NB4 (cell line): ENCODE data around the gene HELB.

Source experiments
- POLR2A ChIP-seq: IDR thresholded peaks from 2 replicates; pipeline ENCODE4 v1.6.1; 2011; ENCODE audit warnings: mild to moderate bottlenecking; ENCODE audit not compliant: insufficient read length; ENCODE audit errors: extremely low read depth
- TF ChIP-seq, protein P1 (sequence below): IDR thresholded peaks from one replicate; pipeline ENCODE4 v1.5.1; 2012; ENCODE audit warnings: low read depth, low read length
- TF ChIP-seq, protein P2 (sequence below): IDR thresholded peaks from 2 replicates; pipeline ENCODE4 v1.6.1; 2011; ENCODE audit warnings: low read depth, low read length

DNA sequence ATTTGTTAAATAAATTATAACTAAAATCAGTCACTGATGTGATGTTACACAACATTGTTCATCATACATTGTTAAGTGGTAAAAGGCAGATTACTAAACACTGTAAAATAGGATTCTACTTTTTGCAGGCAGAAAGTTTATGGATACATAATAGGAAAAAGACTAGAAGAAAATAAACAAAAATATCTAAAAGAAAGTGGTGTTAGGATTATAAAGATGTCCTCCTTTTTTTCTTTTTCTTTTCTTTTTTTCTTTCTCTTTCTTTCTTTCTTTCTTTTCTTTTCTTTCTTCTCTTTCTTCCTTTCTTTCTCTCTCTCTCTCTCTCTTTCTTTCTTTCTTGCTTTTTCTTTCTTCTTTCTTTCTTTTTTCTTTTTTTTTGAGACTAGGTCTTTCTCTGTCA lies 39.6 kb upstream of the HELB start:
- TF ChIP-seq, protein P1, sequence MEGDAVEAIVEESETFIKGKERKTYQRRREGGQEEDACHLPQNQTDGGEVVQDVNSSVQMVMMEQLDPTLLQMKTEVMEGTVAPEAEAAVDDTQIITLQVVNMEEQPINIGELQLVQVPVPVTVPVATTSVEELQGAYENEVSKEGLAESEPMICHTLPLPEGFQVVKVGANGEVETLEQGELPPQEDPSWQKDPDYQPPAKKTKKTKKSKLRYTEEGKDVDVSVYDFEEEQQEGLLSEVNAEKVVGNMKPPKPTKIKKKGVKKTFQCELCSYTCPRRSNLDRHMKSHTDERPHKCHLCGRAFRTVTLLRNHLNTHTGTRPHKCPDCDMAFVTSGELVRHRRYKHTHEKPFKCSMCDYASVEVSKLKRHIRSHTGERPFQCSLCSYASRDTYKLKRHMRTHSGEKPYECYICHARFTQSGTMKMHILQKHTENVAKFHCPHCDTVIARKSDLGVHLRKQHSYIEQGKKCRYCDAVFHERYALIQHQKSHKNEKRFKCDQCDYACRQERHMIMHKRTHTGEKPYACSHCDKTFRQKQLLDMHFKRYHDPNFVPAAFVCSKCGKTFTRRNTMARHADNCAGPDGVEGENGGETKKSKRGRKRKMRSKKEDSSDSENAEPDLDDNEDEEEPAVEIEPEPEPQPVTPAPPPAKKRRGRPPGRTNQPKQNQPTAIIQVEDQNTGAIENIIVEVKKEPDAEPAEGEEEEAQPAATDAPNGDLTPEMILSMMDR = no peak
- TF ChIP-seq POLR2A = no peak
- TF ChIP-seq, protein P2, sequence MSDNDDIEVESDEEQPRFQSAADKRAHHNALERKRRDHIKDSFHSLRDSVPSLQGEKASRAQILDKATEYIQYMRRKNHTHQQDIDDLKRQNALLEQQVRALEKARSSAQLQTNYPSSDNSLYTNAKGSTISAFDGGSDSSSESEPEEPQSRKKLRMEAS = no peak
